ENCODE results near the gene PFKP.

PFKP gene

GRCh38 chr10:3178042-3178441 is 110.7 kb downstream of the PFKP start:
- CTCF ChIA-PET, result no interaction called here
- POLR2A ChIA-PET (ENCODE audit: low non-redundant PET), result no interaction called here
- DNase-seq (ENCODE audit: low spot score), result no peak
- no peak overlapping the region for H3K27ac ChIP-seq
- no peak for TF ChIP-seq CTCF (conservative IDR thresholded peaks at IDR 0.05; ENCODE audit: low read depth)

GRCh38 chr10:3179174-3179573 is 111.8 kb downstream of the PFKP start:
- no peak for TF ChIP-seq CTCF (conservative IDR thresholded peaks at IDR 0.05; ENCODE audit: low read depth)
- ChIA-PET CTCF (no interaction called here), POLR2A (ENCODE audit: low non-redundant PET) (no interaction called here)
- no peak for DNase-seq (ENCODE audit: low spot score)
- H3K27ac ChIP-seq, result no peak overlapping the region

GRCh38 chr10:3180355-3181025 is 113.1 kb downstream of the PFKP start:
- no peak for DNase-seq (ENCODE audit: low spot score)
- H3K27ac ChIP-seq, result no peak overlapping the region
- POLR2A ChIA-PET (ENCODE audit: low non-redundant PET), result no interaction called here
- TF ChIP-seq CTCF (conservative IDR thresholded peaks at IDR 0.05; ENCODE audit: low read depth), result no peak
- CTCF ChIA-PET, result interaction anchor here (0.6 kb wide), 1 partner anchor 884 kb away, joined by 3 read pairs; no protein-coding TSS in a partner anchor

GRCh38 chr10:3185386-3185785 is 118.0 kb downstream of the PFKP start:
- CTCF ChIA-PET, result no interaction called here
- POLR2A ChIA-PET (ENCODE audit: low non-redundant PET), result no interaction called here
- DNase-seq (ENCODE audit: low spot score), result no peak
- TF ChIP-seq CTCF (conservative IDR thresholded peaks at IDR 0.05; ENCODE audit: low read depth), result no peak
- H3K27ac ChIP-seq, result no peak overlapping the region

- CTCF ChIA-PET, result interaction anchor here (0.6 kb wide), 1 partner anchor 145 kb away, joined by 3 read pairs; no protein-coding TSS in a partner anchor
- POLR2A ChIA-PET (ENCODE audit: low non-redundant PET), result no interaction called here
Measured at GRCh38 chr10:3186368-3186767, 119.0 kb downstream of the PFKP start.

More at GRCh38 chr10:3186368-3186767, 119.0 kb downstream of the PFKP start:
- no peak overlapping the region for H3K27ac ChIP-seq
- no peak for DNase-seq (ENCODE audit: low spot score)
- no peak for TF ChIP-seq CTCF (conservative IDR thresholded peaks at IDR 0.05; ENCODE audit: low read depth)

Measured in RWPE1 (cell line).